ENCODE measurements around the gene SPINK2.

DNA sequence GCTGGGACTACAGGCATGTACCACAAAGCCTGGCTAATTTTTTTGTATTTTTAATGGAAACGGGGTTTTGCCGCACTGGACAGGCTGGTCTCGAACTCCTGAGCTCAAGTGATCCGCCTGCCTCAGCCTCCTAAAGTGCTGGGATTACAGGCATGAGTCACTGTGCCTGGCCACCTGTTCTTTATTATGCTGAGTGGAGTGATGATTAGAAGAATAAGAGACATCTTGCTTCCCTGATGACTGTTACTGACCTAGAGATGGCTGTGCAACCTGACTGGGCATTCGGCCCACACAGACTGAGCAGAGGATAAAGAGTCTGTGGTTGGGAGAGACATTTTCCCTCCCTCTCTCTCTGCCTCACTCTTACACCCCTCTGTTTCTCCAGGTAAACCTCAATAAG lies 56.7 kb downstream of the SPINK2 start:
- TF ChIP-seq POLR2A (IDR thresholded peaks at IDR 0.05): no peak
- TF ChIP-seq, protein P1, sequence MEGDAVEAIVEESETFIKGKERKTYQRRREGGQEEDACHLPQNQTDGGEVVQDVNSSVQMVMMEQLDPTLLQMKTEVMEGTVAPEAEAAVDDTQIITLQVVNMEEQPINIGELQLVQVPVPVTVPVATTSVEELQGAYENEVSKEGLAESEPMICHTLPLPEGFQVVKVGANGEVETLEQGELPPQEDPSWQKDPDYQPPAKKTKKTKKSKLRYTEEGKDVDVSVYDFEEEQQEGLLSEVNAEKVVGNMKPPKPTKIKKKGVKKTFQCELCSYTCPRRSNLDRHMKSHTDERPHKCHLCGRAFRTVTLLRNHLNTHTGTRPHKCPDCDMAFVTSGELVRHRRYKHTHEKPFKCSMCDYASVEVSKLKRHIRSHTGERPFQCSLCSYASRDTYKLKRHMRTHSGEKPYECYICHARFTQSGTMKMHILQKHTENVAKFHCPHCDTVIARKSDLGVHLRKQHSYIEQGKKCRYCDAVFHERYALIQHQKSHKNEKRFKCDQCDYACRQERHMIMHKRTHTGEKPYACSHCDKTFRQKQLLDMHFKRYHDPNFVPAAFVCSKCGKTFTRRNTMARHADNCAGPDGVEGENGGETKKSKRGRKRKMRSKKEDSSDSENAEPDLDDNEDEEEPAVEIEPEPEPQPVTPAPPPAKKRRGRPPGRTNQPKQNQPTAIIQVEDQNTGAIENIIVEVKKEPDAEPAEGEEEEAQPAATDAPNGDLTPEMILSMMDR (IDR thresholded peaks at IDR 0.05): no peak
